GM18870 (cell line): Measurements from ENCODE around the gene PEX7.
"Not testable (repeated sequence)": the region's sequence is repeated elsewhere in the genome, so short reads cannot be mapped to it uniquely, and the experiment has no call there.

Source experiments
- ATAC-seq: cut with Tn5 transposase; IDR thresholded peaks from one replicate; pipeline ENCODE4 v1.9.1; 2021; ENCODE audit warnings: moderate library complexity; ENCODE audit not compliant: unreplicated experiment

PEX7 gene

GRCh38 chr6:136840276-136841001 is 18.0 kb downstream of the PEX7 start:
- no peak for ATAC-seq

GRCh38 chr6:136843210-136843609 is 20.8 kb downstream of the PEX7 start:
- ATAC-seq, result no peak

- ATAC-seq, result no peak
Measured at GRCh38 chr6:136846046-136846445, 23.7 kb downstream of the PEX7 start.

GRCh38 chr6:136846477-136846876 is 24.1 kb downstream of the PEX7 start:
- ATAC-seq, result not testable (repeated sequence)

- not testable (repeated sequence) for ATAC-seq
Measured at GRCh38 chr6:136849979-136850563, 27.7 kb downstream of the PEX7 start.

GRCh38 chr6:136859430-136859829 is 37.0 kb downstream of the PEX7 start:
- no peak for ATAC-seq

- no peak for ATAC-seq
Measured at GRCh38 chr6:136860043-136860442, 37.7 kb downstream of the PEX7 start.

GRCh38 chr6:136862662-136863061 is 40.3 kb downstream of the PEX7 start:
- ATAC-seq, result no peak

GRCh38 chr6:136863752-136864151 is 41.4 kb downstream of the PEX7 start:
- ATAC-seq, result no peak

GRCh38 chr6:136864676-136865075 is 42.3 kb downstream of the PEX7 start:
- no peak for ATAC-seq

GRCh38 chr6:136866872-136867416 is 44.6 kb downstream of the PEX7 start:
- no peak for ATAC-seq

GRCh38 chr6:136869451-136869850 is 47.1 kb downstream of the PEX7 start:
- no peak for ATAC-seq

GRCh38 chr6:136873748-136874147 is 51.4 kb downstream of the PEX7 start:
- no peak for ATAC-seq

- ATAC-seq, result not testable (repeated sequence)
Measured at GRCh38 chr6:136876469-136876868, 54.1 kb downstream of the PEX7 start.

- no peak for ATAC-seq
Measured at GRCh38 chr6:136880748-136881460, 58.5 kb downstream of the PEX7 start.

GRCh38 chr6:136886091-136886490 is 63.7 kb downstream of the PEX7 start:
- no peak for ATAC-seq

GRCh38 chr6:136887953-136888352 is 65.6 kb downstream of the PEX7 start:
- ATAC-seq, result no peak

- no peak for ATAC-seq
Measured at GRCh38 chr6:136889271-136890193, 67.1 kb downstream of the PEX7 start.

GRCh38 chr6:136890194-136890839 is 67.9 kb downstream of the PEX7 start:
- no peak for ATAC-seq

- no peak for ATAC-seq
Measured at GRCh38 chr6:136890986-136891385, 68.6 kb downstream of the PEX7 start.
